ENCODE results near the gene NADK. TPM values are rescaled to one million over a fixed set of nuclear protein-coding genes. Genes with fewer than 3 reads are reported as not detected.

The NADK gene
- total RNA-seq, 2 experiments from 2014 or later: 156 to 184 TPM

DNA sequence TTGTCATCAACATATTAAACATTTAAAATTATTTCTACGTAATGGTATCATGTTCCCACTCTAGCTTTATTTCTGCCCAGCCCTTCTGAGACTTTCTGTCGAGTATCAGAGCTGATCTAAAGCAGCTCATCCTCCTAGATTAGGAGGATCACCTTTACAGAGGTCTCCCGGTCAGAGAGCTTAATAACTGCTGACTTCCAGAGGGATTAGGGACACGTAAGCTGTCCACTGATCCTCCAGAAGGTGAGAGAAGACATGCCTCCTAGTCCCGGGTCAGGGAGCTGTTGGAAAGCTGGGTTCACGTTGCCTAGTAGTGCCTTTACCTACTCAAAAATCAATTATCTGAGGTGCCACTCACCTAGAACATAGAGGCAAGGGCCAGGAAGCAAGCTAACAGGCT, 31.2 kb upstream of the NADK start:
- H3K4me2 ChIP-seq (ENCODE audit: low read length): no peak overlapping the region
- H3K9me3 ChIP-seq (ENCODE audit: low read length): no peaks in the 10 kb centered on the region
- H3K27ac ChIP-seq (ENCODE audit: low read depth, low read length, poor library complexity, severe bottlenecking): peak overlapping the region; percentile 14
- no peaks in the 10 kb centered on the region for H3K9me2 ChIP-seq (ENCODE audit: insufficient read depth, low read length)
- no peaks in the 10 kb centered on the region for H4K20me1 ChIP-seq (ENCODE audit: insufficient read depth, low read length)
- CTCF ChIA-PET (ENCODE audit: unreplicated experiment): no interaction called here
- POLR2A ChIA-PET: interaction anchor here (0.6 to 1.3 kb wide), 6 partner anchors 11 to 96 kb away, joined by 3 to 6 read pairs (median 4); no protein-coding TSS in a partner anchor
- intact Hi-C loops (cut with micrococcal nuclease; ENCODE audit: unreplicated experiment): no loop called here
- H3K4me3 ChIP-seq (ENCODE audit: low read depth, low read length, poor library complexity, severe bottlenecking): no peak overlapping the region
- peaks cover 32% of the 10 kb centered on the region for H3K79me2 ChIP-seq (ENCODE audit: insufficient read depth, low read depth, low read length)
- BruUV-seq (replicated peaks): no TSS peak
- DNase-seq (ENCODE audit: low spot score): no peak
- no peak overlapping the region for H2AFZ ChIP-seq (ENCODE audit: low read length)
- H3K4me1 ChIP-seq (ENCODE audit: insufficient read depth, low read length, poor library complexity, severe bottlenecking): no peaks in the 10 kb centered on the region
- H3K36me3 ChIP-seq (ENCODE audit: insufficient read depth, low read length): peaks cover 97% of the 10 kb centered on the region
- TF ChIP-seq, protein P1, sequence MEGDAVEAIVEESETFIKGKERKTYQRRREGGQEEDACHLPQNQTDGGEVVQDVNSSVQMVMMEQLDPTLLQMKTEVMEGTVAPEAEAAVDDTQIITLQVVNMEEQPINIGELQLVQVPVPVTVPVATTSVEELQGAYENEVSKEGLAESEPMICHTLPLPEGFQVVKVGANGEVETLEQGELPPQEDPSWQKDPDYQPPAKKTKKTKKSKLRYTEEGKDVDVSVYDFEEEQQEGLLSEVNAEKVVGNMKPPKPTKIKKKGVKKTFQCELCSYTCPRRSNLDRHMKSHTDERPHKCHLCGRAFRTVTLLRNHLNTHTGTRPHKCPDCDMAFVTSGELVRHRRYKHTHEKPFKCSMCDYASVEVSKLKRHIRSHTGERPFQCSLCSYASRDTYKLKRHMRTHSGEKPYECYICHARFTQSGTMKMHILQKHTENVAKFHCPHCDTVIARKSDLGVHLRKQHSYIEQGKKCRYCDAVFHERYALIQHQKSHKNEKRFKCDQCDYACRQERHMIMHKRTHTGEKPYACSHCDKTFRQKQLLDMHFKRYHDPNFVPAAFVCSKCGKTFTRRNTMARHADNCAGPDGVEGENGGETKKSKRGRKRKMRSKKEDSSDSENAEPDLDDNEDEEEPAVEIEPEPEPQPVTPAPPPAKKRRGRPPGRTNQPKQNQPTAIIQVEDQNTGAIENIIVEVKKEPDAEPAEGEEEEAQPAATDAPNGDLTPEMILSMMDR (conservative IDR thresholded peaks at IDR 0.05; ENCODE audit: low read length): no peak
- no peak for TF ChIP-seq EZH2phosphoT487 (IDR thresholded peaks at IDR 0.05; ENCODE audit: borderline replicate concordance, low read depth, low read length)

DNA sequence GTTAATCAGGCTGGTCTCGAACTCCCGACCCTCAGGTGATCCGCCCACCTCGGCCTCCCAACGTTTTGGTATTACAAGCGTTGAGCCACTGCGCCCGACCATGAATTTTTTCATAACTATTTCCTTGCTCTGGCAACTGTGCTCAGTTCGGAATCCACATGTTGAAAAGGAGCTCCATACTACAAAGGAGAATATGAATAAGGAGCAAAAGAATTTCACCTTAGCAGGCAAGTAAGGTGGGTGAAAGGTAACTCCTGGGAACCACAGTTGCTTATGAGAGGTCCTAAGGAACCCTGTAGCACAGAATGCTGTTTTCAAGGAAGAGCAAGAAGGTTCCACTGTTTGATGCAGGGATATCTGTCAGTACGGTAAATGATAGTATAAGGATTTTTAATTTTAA, 29.9 kb upstream of the NADK start:
- Histone ChIP-seq H3K36me3 (ENCODE audit: insufficient read depth, low read length) (peaks cover 96% of the 10 kb centered on the region), H3K4me1 (ENCODE audit: insufficient read depth, low read length, poor library complexity, severe bottlenecking) (no peaks in the 10 kb centered on the region), H3K9me2 (ENCODE audit: insufficient read depth, low read length) (no peaks in the 10 kb centered on the region), H2AFZ (ENCODE audit: low read length) (no peak overlapping the region), H3K4me2 (ENCODE audit: low read length) (no peak overlapping the region), H3K79me2 (ENCODE audit: insufficient read depth, low read depth, low read length) (peaks cover 23% of the 10 kb centered on the region), H3K4me3 (ENCODE audit: low read depth, low read length, poor library complexity, severe bottlenecking) (no peak overlapping the region), H3K9me3 (ENCODE audit: low read length) (no peaks in the 10 kb centered on the region), H3K27ac (ENCODE audit: low read depth, low read length, poor library complexity, severe bottlenecking) (no peak overlapping the region), H4K20me1 (ENCODE audit: insufficient read depth, low read length) (no peaks in the 10 kb centered on the region)
- BruUV-seq (replicated peaks): no TSS peak
- TF ChIP-seq, protein P1 (conservative IDR thresholded peaks at IDR 0.05; ENCODE audit: low read length): no peak
- TF ChIP-seq EZH2phosphoT487 (IDR thresholded peaks at IDR 0.05; ENCODE audit: borderline replicate concordance, low read depth, low read length): no peak
- ChIA-PET POLR2A (no interaction called here), CTCF (ENCODE audit: unreplicated experiment) (no interaction called here)
- intact Hi-C loops (cut with micrococcal nuclease; ENCODE audit: unreplicated experiment): no loop called here
- DNase-seq (ENCODE audit: low spot score): no peak

DNA sequence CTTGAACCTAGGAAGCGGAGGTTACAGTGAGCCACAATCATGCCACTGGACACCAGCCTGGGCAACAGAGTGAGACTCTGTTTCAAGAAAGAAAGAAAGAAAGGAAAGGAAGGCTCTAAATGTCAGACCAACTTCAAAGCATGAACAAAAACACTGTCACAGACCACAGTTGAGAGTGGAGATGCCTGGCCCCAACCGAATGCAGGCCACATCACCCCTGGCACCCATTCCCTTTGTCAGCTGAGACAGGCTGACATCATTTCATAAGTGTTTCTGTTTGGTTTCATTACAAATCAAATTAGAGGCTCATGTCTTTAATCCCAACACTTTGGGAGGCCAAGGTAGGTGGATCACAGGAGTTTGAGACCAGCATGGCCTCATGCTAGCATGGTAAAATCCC, 28.6 kb upstream of the NADK start:
- intact Hi-C loops (cut with micrococcal nuclease; ENCODE audit: unreplicated experiment): no loop called here
- POLR2A ChIA-PET: interaction anchor here (1.7 kb wide), 1 partner anchor 14 kb away, joined by 10 read pairs; no protein-coding TSS in a partner anchor
- no peaks in the 10 kb centered on the region for H4K20me1 ChIP-seq (ENCODE audit: insufficient read depth, low read length)

More for the DNA sequence above, 28.6 kb upstream of the NADK start:
- Histone ChIP-seq H3K4me2 (ENCODE audit: low read length) (no peak overlapping the region), H3K4me3 (ENCODE audit: low read depth, low read length, poor library complexity, severe bottlenecking) (no peak overlapping the region), H2AFZ (ENCODE audit: low read length) (no peak overlapping the region), H3K79me2 (ENCODE audit: insufficient read depth, low read depth, low read length) (peaks cover 29% of the 10 kb centered on the region), H3K9me3 (ENCODE audit: low read length) (no peaks in the 10 kb centered on the region), H3K9me2 (ENCODE audit: insufficient read depth, low read length) (no peaks in the 10 kb centered on the region), H3K27ac (ENCODE audit: low read depth, low read length, poor library complexity, severe bottlenecking) (no peak overlapping the region), H3K36me3 (ENCODE audit: insufficient read depth, low read length) (peaks cover 97% of the 10 kb centered on the region), H3K4me1 (ENCODE audit: insufficient read depth, low read length, poor library complexity, severe bottlenecking) (peaks cover 1% of the 10 kb centered on the region)
- no peak for DNase-seq (ENCODE audit: low spot score)
- TF ChIP-seq, protein P1 (conservative IDR thresholded peaks at IDR 0.05; ENCODE audit: low read length): no peak
- no peak for TF ChIP-seq EZH2phosphoT487 (IDR thresholded peaks at IDR 0.05; ENCODE audit: borderline replicate concordance, low read depth, low read length)
- BruUV-seq (replicated peaks): no TSS peak
- CTCF ChIA-PET (ENCODE audit: unreplicated experiment): no interaction called here

Data from OCI-LY7 (cell line).